HS-27A (cell line): ENCODE measurements around the gene SLC26A11.
"Not testable (repeated sequence)": the region's sequence is repeated elsewhere in the genome, so short reads cannot be mapped to it uniquely, and the experiment has no call there.

Experiments used
- DNase-seq: peaks from one replicate; pipeline ENCODE4 v3.0.0-alpha.2; 2012; ENCODE audit warnings: low read depth, missing footprints

SLC26A11 gene

GRCh38 chr17:80195671-80196529, 24.3 kb upstream of the SLC26A11 start:
- DNase-seq, result no peak

GRCh38 chr17:80196652-80197051, 23.6 kb upstream of the SLC26A11 start:
- no peak for DNase-seq

GRCh38 chr17:80198144-80198661, 22.0 kb upstream of the SLC26A11 start:
- no peak for DNase-seq

- DNase-seq, result not testable (repeated sequence)
Measured at GRCh38 chr17:80199295-80199694, 20.9 kb upstream of the SLC26A11 start.

GRCh38 chr17:80201446-80201845, 18.8 kb upstream of the SLC26A11 start:
- DNase-seq, result no peak

- no peak for DNase-seq
Measured at GRCh38 chr17:80202197-80202596, 18.0 kb upstream of the SLC26A11 start.

GRCh38 chr17:80203471-80203963, 16.7 kb upstream of the SLC26A11 start:
- no peak for DNase-seq

- no peak for DNase-seq
Measured at GRCh38 chr17:80204626-80205468, 15.4 kb upstream of the SLC26A11 start.

GRCh38 chr17:80205811-80206210, 14.4 kb upstream of the SLC26A11 start:
- DNase-seq, result no peak

- no peak for DNase-seq
Measured at GRCh38 chr17:80208050-80208449, 12.2 kb upstream of the SLC26A11 start.

- DNase-seq, result no peak
Measured at GRCh38 chr17:80209765-80210164, 10.5 kb upstream of the SLC26A11 start.

- no peak for DNase-seq
Measured at GRCh38 chr17:80210348-80211108, 9.7 kb upstream of the SLC26A11 start.

- DNase-seq, result no peak
Measured at GRCh38 chr17:80212109-80212508, 8.1 kb upstream of the SLC26A11 start.

- no peak for DNase-seq
Measured at GRCh38 chr17:80212511-80212910, 7.7 kb upstream of the SLC26A11 start.

- no peak for DNase-seq
Measured at GRCh38 chr17:80212962-80213642, 7.1 kb upstream of the SLC26A11 start.

GRCh38 chr17:80213643-80213975, 6.6 kb upstream of the SLC26A11 start:
- no peak for DNase-seq

GRCh38 chr17:80214012-80214877, 6.0 kb upstream of the SLC26A11 start:
- DNase-seq, result no peak

GRCh38 chr17:80214878-80215210, 5.4 kb upstream of the SLC26A11 start:
- DNase-seq, result no peak

GRCh38 chr17:80216473-80217456, 3.5 kb upstream of the SLC26A11 start:
- no peak for DNase-seq
